Middle frontal gyrus (tissue), 1 donor: ENCODE data around the gene RNLS.

Experiments used
- DNase-seq: peaks from one replicate; pipeline ENCODE4 v3.0.0-alpha.2; 2015; ENCODE audit warnings: low spot score; ENCODE audit errors: extremely low spot score

Gene RNLS

GRCh38 chr10:88437411-88437810, 145.7 kb downstream of the RNLS start:
- DNase-seq = no peak

DNA sequence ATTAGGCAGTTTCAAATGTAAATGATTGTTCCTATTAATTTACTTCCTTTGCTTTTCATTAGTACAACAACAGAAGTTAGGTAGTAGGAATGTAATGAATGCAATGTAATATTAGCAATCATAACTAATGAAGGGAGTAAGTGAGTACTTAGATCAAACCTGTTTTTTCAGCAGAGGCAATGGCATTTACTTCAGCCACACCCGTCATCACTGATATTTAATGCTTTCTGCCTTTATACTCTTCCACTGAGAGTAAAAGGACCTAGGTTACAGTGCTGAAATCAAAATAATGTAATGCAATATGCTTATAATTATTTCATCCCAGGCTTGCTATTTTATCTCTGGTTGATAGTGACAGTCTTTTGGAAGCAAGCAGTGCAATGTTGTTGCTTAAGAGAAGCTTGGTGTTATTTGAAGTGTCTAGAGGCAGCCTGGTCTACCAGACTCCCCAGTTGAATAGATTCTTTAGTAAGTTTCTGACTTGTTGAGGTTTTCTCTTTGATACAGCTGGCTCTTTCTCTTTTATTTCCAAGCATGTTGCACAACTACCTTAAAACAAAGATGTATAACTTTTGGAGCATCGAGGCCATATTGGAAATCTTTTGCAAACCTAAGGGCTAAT, 149.4 kb downstream of the RNLS start:
- DNase-seq = no peak

DNA sequence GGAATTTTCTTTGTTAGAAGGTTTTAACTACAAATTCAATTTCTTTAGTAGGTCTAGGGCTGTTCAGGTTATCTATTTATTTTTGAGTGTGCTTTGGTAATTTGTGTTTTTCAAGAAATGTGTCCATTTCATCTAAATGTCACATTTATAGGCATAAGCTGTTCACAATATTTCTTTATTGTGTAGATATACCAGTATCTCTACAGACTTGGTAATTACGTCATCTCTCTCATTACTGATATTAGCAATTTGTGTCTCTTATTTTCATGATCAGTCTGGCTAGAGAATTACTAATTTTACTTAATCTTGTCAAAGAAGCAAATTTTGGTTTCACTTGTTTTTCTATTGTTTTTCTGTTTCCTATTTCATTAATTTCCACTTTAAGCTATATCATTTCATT, 152.0 kb downstream of the RNLS start:
- DNase-seq = no peak

GRCh38 chr10:88428976-88429375, 154.1 kb downstream of the RNLS start:
- no peak for DNase-seq

GRCh38 chr10:88428442-88428841, 154.7 kb downstream of the RNLS start:
- DNase-seq = no peak

GRCh38 chr10:88427024-88427423, 156.1 kb downstream of the RNLS start:
- DNase-seq = no peak

GRCh38 chr10:88424881-88425280, 158.2 kb downstream of the RNLS start:
- DNase-seq = no peak

- DNase-seq = no peak
These were observed 159.4 kb downstream of the RNLS start for GRCh38 chr10:88423732-88424131.

GRCh38 chr10:88421590-88421989, 161.5 kb downstream of the RNLS start:
- no peak for DNase-seq

DNA sequence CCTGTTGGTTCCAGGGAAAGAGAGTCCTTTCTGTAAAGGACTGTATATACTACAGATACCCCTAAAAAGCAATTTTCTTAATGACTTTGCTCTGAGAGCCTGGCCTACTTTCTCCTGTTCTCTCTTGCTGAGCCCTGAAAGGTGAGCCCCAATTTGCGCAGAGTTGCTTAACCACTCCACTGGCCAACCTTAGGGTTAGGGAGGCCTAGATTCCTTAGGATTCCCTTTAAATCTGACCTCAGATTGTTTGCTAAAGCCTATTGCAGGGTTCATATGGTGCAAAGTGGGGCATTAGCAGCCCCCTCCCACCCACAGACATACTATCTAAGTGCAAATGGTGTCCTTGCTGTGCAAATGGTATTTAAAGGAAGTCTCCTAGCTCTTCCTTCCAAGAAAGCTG, 164.2 kb downstream of the RNLS start:
- DNase-seq = no peak

GRCh38 chr10:88417387-88418030, 165.6 kb downstream of the RNLS start:
- DNase-seq = no peak

GRCh38 chr10:88416801-88417200, 166.3 kb downstream of the RNLS start:
- no peak for DNase-seq

DNA sequence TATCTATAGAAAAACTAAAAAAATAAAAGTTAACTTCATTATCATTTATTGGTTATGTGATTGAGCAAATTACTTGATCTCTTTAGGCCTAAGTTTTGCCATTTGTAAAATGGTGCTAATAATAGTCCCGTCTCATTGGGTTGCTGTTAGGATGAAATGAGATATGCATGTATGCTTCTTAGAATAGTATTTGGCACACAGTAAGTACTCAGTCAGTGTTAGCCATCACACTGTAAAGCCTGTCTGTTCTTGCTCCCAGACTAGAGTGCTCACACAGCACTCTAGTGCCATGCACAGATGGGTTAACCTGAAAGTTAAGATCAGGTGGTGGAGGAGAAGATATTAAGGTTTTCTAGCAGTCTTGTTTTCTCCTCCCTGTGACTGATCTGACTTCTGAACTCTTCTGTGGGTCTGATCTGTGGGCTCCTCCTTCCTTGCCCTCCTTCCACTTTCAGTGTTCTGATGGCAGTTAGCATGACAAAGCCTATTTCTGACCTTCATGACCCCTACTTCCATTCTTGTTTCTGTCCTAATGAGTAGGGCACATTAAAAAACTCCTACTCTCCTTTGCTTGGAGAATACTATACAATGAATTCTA, 167.5 kb downstream of the RNLS start:
- DNase-seq = no peak

GRCh38 chr10:88413412-88413811, 169.7 kb downstream of the RNLS start:
- DNase-seq = no peak

- no peak for DNase-seq
These were observed 171.3 kb downstream of the RNLS start for GRCh38 chr10:88411772-88412349.

- DNase-seq = no peak
These were observed 173.3 kb downstream of the RNLS start for GRCh38 chr10:88409824-88410223.

DNA sequence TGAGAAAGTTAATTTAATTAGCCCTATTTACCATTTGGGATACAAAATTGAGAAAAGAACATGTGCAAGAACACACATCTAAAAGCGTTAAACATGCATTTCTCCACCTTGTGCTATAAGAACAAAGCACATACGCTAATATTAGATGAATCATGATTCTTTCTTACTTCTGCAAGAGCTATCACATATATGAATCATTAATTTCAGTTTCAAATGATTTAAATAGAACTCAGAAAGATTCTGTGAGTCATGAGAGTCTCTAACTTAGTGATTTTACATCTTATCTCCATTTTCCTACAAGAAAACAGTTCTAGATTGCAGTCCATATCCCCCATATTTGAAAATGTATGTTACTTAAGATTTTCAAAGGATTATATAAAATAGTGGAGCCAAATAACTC, 173.9 kb downstream of the RNLS start:
- DNase-seq = no peak

GRCh38 chr10:88408096-88408495, 175.0 kb downstream of the RNLS start:
- no peak for DNase-seq

- DNase-seq = no peak
These were observed 179.0 kb downstream of the RNLS start for GRCh38 chr10:88404133-88404532.

GRCh38 chr10:88401671-88402347, 181.3 kb downstream of the RNLS start:
- no peak for DNase-seq

DNA sequence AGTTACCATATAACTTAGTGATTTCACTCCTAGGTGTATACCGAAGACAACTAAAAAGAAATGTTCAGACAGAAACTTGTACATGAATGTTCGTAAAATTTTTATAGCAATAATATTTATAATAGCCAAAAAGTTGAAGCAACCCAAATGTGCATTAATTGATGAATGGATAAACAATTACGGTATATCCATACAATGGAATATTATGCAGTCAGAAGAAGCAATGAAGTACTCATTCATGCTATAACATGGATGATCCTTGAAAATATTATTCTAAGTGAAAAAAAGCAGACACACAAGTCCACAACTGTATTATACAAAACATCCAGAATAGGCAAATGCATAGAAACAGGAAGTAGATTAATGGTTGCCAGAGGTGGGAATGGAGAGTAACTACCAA, 183.9 kb downstream of the RNLS start:
- no peak for DNase-seq

GRCh38 chr10:88395677-88396076, 187.4 kb downstream of the RNLS start:
- DNase-seq = no peak
